GM23338 (cell line): ENCODE data around the gene MRPL52. TPM values are rescaled to one million over a fixed set of nuclear protein-coding genes. Genes with fewer than 3 reads are reported as not detected.

Experiments
- ATAC-seq: fragments of 200-7000 bp; cut with Tn5 transposase; 3 replicates; pipeline ENCODE4 v1.9.1; 2020
- DNase-seq: peaks from one replicate; pipeline ENCODE4 v3.0.0-alpha.2; 2015; ENCODE audit warnings: low spot score
- H2AFZ ChIP-seq: fragments of 200-600 bp; sonication (generic); 2 replicates; pipeline ENCODE4 v1.8.0; 2016; ENCODE audit warnings: antibody characterized with exemption, mild to moderate bottlenecking, moderate library complexity
- H3F3A ChIP-seq: fragments of 200-600 bp; sonication (generic); replicated peaks from 2 replicates; pipeline ENCODE4 v1.8.0; 2017; ENCODE audit warnings: antibody characterized with exemption, mixed run types, low read depth
- H3K27ac ChIP-seq: fragments of 200-600 bp; sonication (generic); 2 replicates; pipeline ENCODE4 v1.6.1; 2016; ENCODE audit warnings: low read depth
- H3K27me3 ChIP-seq: fragments of 200-600 bp; sonication (generic); 2 replicates; pipeline ENCODE4 v1.8.0; 2016; ENCODE audit warnings: mild to moderate bottlenecking, mixed run types, moderate library complexity; ENCODE audit not compliant: insufficient read depth
- H3K36me3 ChIP-seq: fragments of 200-600 bp; sonication (generic); 2 replicates; pipeline ENCODE4 v1.8.0; 2016; ENCODE audit warnings: mild to moderate bottlenecking; ENCODE audit not compliant: insufficient read depth
- H3K4me1 ChIP-seq: fragments of 200-600 bp; sonication (generic); 2 replicates; pipeline ENCODE4 v1.8.0; 2016; ENCODE audit warnings: mild to moderate bottlenecking, moderate library complexity; ENCODE audit not compliant: insufficient read depth
- H3K4me2 ChIP-seq: fragments of 200-600 bp; sonication (generic); 2 replicates; pipeline ENCODE4 v1.7.1; 2017; ENCODE audit warnings: mixed run types
- H3K4me3 ChIP-seq: fragments of 200-600 bp; sonication (generic); 2 replicates; pipeline ENCODE4 v1.6.1; 2016; ENCODE audit warnings: mixed run types
- H3K79me2 ChIP-seq: fragments of 200-600 bp; sonication (generic); replicated peaks from 2 replicates; pipeline ENCODE4 v1.8.0; 2017; ENCODE audit warnings: mild to moderate bottlenecking; ENCODE audit not compliant: insufficient read depth
- H3K9me2 ChIP-seq: fragments of 200-600 bp; sonication (generic); 2 replicates; pipeline ENCODE4 v1.8.0; 2017; ENCODE audit not compliant: insufficient read depth
- H4K20me1 ChIP-seq: fragments of 200-600 bp; sonication (generic); replicated peaks from 2 replicates; pipeline ENCODE4 v1.8.0; 2017; ENCODE audit warnings: mild to moderate bottlenecking; ENCODE audit not compliant: insufficient read depth
- H3K27ac Mint-ChIP-seq: 2 replicates; pipeline ENCODE4 v1.8.0; 2020; ENCODE audit warnings: inconsistent platforms, mild to moderate bottlenecking, moderate library complexity, mixed read lengths
- H3K27me3 Mint-ChIP-seq: 3 replicates; pipeline ENCODE4 v1.8.0; 2022; ENCODE audit warnings: low read depth, mild to moderate bottlenecking, moderate library complexity, mixed read lengths, inconsistent platforms; ENCODE audit not compliant: insufficient read depth, poor library complexity
- H3K36me3 Mint-ChIP-seq: 3 replicates; pipeline ENCODE4 v1.8.0; 2021; ENCODE audit warnings: low read depth, mild to moderate bottlenecking, inconsistent platforms, moderate library complexity, mixed read lengths
- H3K4me1 Mint-ChIP-seq: 3 replicates; pipeline ENCODE4 v1.8.0; 2020; ENCODE audit warnings: mild to moderate bottlenecking, inconsistent platforms, mixed read lengths
- H3K4me3 Mint-ChIP-seq: 3 replicates; pipeline ENCODE4 v1.8.0; 2021; ENCODE audit warnings: moderate library complexity, mild to moderate bottlenecking, inconsistent platforms, mixed read lengths
- H3K9me3 Mint-ChIP-seq: 3 replicates; pipeline ENCODE4 v1.8.0; 2020; ENCODE audit warnings: moderate library complexity, mild to moderate bottlenecking, inconsistent platforms, mixed read lengths
- CREB1 ChIP-seq: fragments of 250-450 bp; sonication (Bioruptor Pico); IDR thresholded peaks from 2 replicates; pipeline ENCODE4 v1.5.0; 2020; ENCODE audit warnings: low read depth, mild to moderate bottlenecking, moderate library complexity
- EZH2 ChIP-seq: fragments of 200-600 bp; sonication (generic); IDR thresholded peaks from one replicate; pipeline ENCODE4 v1.8.0; 2017; ENCODE audit warnings: antibody characterized with exemption, mild to moderate bottlenecking, low read depth; ENCODE audit not compliant: unreplicated experiment
- EZH2phosphoT487 ChIP-seq: fragments of 200-600 bp; sonication (generic); IDR thresholded peaks from one replicate; pipeline ENCODE4 v1.8.1; 2018; ENCODE audit warnings: antibody characterized with exemption; ENCODE audit not compliant: unreplicated experiment
- JUNB ChIP-seq: IDR thresholded peaks from one replicate; pipeline ENCODE4 v1.6.1; 2016; ENCODE audit warnings: antibody characterized with exemption; ENCODE audit not compliant: unreplicated experiment
- NANOG ChIP-seq: IDR thresholded peaks from 2 replicates; pipeline ENCODE4 v1.6.1; 2016; ENCODE audit warnings: antibody characterized with exemption, borderline replicate concordance
- POLR2AphosphoS5 ChIP-seq: IDR thresholded peaks from 2 replicates; pipeline ENCODE4 v1.6.1; 2016; ENCODE audit warnings: antibody characterized with exemption, low read depth
- REST ChIP-seq: IDR thresholded peaks from one replicate; pipeline ENCODE4 v1.6.1; 2018; ENCODE audit warnings: antibody characterized with exemption; ENCODE audit not compliant: unreplicated experiment
- STAT1 ChIP-seq: IDR thresholded peaks from one replicate; pipeline ENCODE4 v1.6.1; 2016; ENCODE audit warnings: antibody characterized with exemption; ENCODE audit not compliant: unreplicated experiment
- ZNF114 ChIP-seq: fragments of 250-450 bp; sonication (Bioruptor Pico); IDR thresholded peaks from 2 replicates; pipeline ENCODE4 v1.5.0; 2020; ENCODE audit warnings: mild to moderate bottlenecking, moderate library complexity
- polyA plus RNA-seq: library from polyadenylated mRNA; unstranded; fragments of >200 nt; fragmentation: Nextera tagmentation; extraction: Ambion mirVana; gene quantifications from 2 replicates; pipeline ENCODE4 v1.2.1, GENCODE V29; 2016
- total RNA-seq: library from RNA; depleted of rRNA; stranded (reverse); fragments of >200 nt; shearing (Covaris generic); gene quantifications from 2 replicates; pipeline ENCODE4 v1.2.3, GENCODE V29; 2014

The MRPL52 gene
- total and polyA plus RNA-seq, 2 experiments from 2014 or later = 131 to 617 TPM

- H3K36me3 Mint-ChIP-seq = peaks cover 49% of the 10 kb centered on the region
- peak overlapping the region; percentile 73; the same call in 1 of the 2 replicates for H3K27ac Mint-ChIP-seq
Measured at GRCh38 chr14:22843123-22843925, 13.6 kb downstream of the MRPL52 start.

GRCh38 chr14:22844221-22845102, 14.8 kb downstream of the MRPL52 start:
- no peak overlapping the region for H3K27ac ChIP-seq
- H2AFZ ChIP-seq = no peak overlapping the region
- DNase-seq = no peak
- H3K4me1 ChIP-seq = peaks cover 18% of the 10 kb centered on the region
- H3K27me3 ChIP-seq = no peaks in the 10 kb centered on the region
- no peaks in the 10 kb centered on the region for H3K9me3 Mint-ChIP-seq
- peaks cover 12% of the 10 kb centered on the region for H3K27me3 Mint-ChIP-seq
- H3K4me2 ChIP-seq = no peak overlapping the region
- peaks cover 12% of the 10 kb centered on the region for H3F3A ChIP-seq
- no peak overlapping the region for H3K27ac Mint-ChIP-seq
- peaks cover 49% of the 10 kb centered on the region for H3K36me3 Mint-ChIP-seq
- H3K36me3 ChIP-seq = no peaks in the 10 kb centered on the region; the same call in 1 of the 2 replicates
- ATAC-seq = no peak
- H3K4me3 Mint-ChIP-seq = no peak overlapping the region
- H3K4me3 ChIP-seq = no peak overlapping the region
- H4K20me1 ChIP-seq = no peaks in the 10 kb centered on the region
- H3K4me1 Mint-ChIP-seq = peaks cover 28% of the 10 kb centered on the region
- no peaks in the 10 kb centered on the region for H3K9me2 ChIP-seq
- peaks cover 2% of the 10 kb centered on the region for H3K79me2 ChIP-seq
- TF ChIP-seq JUNB = no peak
- TF ChIP-seq EZH2phosphoT487 = no peak
- TF ChIP-seq EZH2 = no peak
- no peak for TF ChIP-seq POLR2AphosphoS5
- no peak for TF ChIP-seq ZNF114 (CRISPR knock-in tag)
- TF ChIP-seq STAT1 = no peak
- no peak for TF ChIP-seq NANOG
- TF ChIP-seq REST = no peak
- TF ChIP-seq CREB1 (CRISPR knock-in tag) = no peak

More at GRCh38 chr14:22843123-22843925, 13.6 kb downstream of the MRPL52 start:
- peaks cover 13% of the 10 kb centered on the region for H3K27me3 Mint-ChIP-seq
- Histone ChIP-seq H3K79me2 (peaks cover 14% of the 10 kb centered on the region), H2AFZ (no peak overlapping the region), H3K27me3 (no peaks in the 10 kb centered on the region), H3K4me1 (peaks cover 19% of the 10 kb centered on the region), H3F3A (peaks cover 13% of the 10 kb centered on the region), H3K4me3 (no peak overlapping the region), H4K20me1 (no peaks in the 10 kb centered on the region), H3K9me2 (no peaks in the 10 kb centered on the region), H3K4me2 (no peak overlapping the region), H3K36me3 (no peaks in the 10 kb centered on the region; the same call in 1 of the 2 replicates), H3K27ac (no peak overlapping the region)
- H3K9me3 Mint-ChIP-seq = no peaks in the 10 kb centered on the region
- H3K4me3 Mint-ChIP-seq = no peak overlapping the region; the same call in 2 of the 3 replicates
- DNase-seq (no peak), ATAC-seq (no peak)
- peaks cover 29% of the 10 kb centered on the region for H3K4me1 Mint-ChIP-seq
- TF ChIP-seq REST = no peak
- TF ChIP-seq STAT1 = no peak
